Hematopoietic multipotent progenitor cell (in vitro differentiated cells): ENCODE measurements around the gene IGHMBP2. TPM values are rescaled to one million over a fixed set of nuclear protein-coding genes. Genes with fewer than 3 reads are reported as not detected.

ENCODE experiments used
- DNase-seq, 3 donors: peaks; one replicate each; pipeline ENCODE4 v3.0.0-alpha.2; 2011 to 2015; ENCODE audit warnings: low read depth in 2 of 3, low spot score in 2 of 3
- total RNA-seq: library from RNA; depleted of rRNA; stranded (reverse); fragments of >200 nt; gene quantifications from one replicate; pipeline ENCODE4 v1.2.3, GENCODE V29; 2012

Gene IGHMBP2
- total RNA-seq, 1 donor: 12.4 TPM

- DNase-seq: peak in 1 of 3 donors; percentile 37
These were observed 21.9 kb downstream of the IGHMBP2 start for GRCh38 chr11:68925611-68926010.

GRCh38 chr11:68927280-68928135 lies 23.8 kb downstream of the IGHMBP2 start:
- no peak for DNase-seq

- DNase-seq: no peak
These were observed 24.6 kb downstream of the IGHMBP2 start for GRCh38 chr11:68928136-68928880.

GRCh38 chr11:68929135-68929534 lies 25.4 kb downstream of the IGHMBP2 start:
- DNase-seq: no peak

GRCh38 chr11:68929706-68930570 lies 26.2 kb downstream of the IGHMBP2 start:
- no peak for DNase-seq

- DNase-seq: no peak
These were observed 27.5 kb downstream of the IGHMBP2 start for GRCh38 chr11:68930991-68931855.

GRCh38 chr11:68931911-68932310 lies 28.2 kb downstream of the IGHMBP2 start:
- DNase-seq: no peak

- DNase-seq: no peak
These were observed 28.7 kb downstream of the IGHMBP2 start for GRCh38 chr11:68932358-68932757.

- DNase-seq: no peak
These were observed 29.4 kb downstream of the IGHMBP2 start for GRCh38 chr11:68932933-68933577.

- DNase-seq: no peak
These were observed 30.1 kb downstream of the IGHMBP2 start for GRCh38 chr11:68933605-68934320.

- no peak for DNase-seq
These were observed 30.6 kb downstream of the IGHMBP2 start for GRCh38 chr11:68934321-68934645.

GRCh38 chr11:68934666-68935065 lies 31.0 kb downstream of the IGHMBP2 start:
- DNase-seq: no peak

GRCh38 chr11:68935066-68935465 lies 31.4 kb downstream of the IGHMBP2 start:
- no peak for DNase-seq

GRCh38 chr11:68935516-68936357 lies 32.0 kb downstream of the IGHMBP2 start:
- DNase-seq: no peak

GRCh38 chr11:68936358-68936636 lies 32.6 kb downstream of the IGHMBP2 start:
- DNase-seq: no peak

- DNase-seq: no peak
These were observed 33.3 kb downstream of the IGHMBP2 start for GRCh38 chr11:68936676-68937620.

GRCh38 chr11:68938088-68938487 lies 34.4 kb downstream of the IGHMBP2 start:
- DNase-seq: no peak
